ENCODE data around the gene DAND5. TPM values are rescaled to one million over a fixed set of nuclear protein-coding genes. Genes with fewer than 3 reads are reported as not detected.
A peak's percentile ranks its signal among the peaks of the same experiment; 100 is the strongest.

DAND5 gene
- total and polyA plus RNA-seq, 9 of the 15 experiments (the other 6 are each of a cell fraction or from before 2014, with no cell fraction given), result 0.22 to 0.83 (median 0.60) TPM

- TF ChIP-seq SRSF7 (optimal IDR thresholded peaks at IDR 0.05; ENCODE audit: low read depth, low read length) (no peak), MEF2D (tag; conservative IDR thresholded peaks at IDR 0.05; ENCODE audit: low read depth) (no peak), TAF7 (tag; IDR thresholded peaks at IDR 0.05) (no peak), ZNF121 (CRISPR knock-in tag; conservative IDR thresholded peaks at IDR 0.05) (peak; percentile 97), COPS2 (conservative IDR thresholded peaks at IDR 0.05) (no peak), LEF1 (IDR thresholded peaks at IDR 0.05) (no peak), KLF1 (tag; IDR thresholded peaks at IDR 0.05) (no peak; the same call in 1 of the 2 replicates)
- TF ChIP-seq, protein P1, sequence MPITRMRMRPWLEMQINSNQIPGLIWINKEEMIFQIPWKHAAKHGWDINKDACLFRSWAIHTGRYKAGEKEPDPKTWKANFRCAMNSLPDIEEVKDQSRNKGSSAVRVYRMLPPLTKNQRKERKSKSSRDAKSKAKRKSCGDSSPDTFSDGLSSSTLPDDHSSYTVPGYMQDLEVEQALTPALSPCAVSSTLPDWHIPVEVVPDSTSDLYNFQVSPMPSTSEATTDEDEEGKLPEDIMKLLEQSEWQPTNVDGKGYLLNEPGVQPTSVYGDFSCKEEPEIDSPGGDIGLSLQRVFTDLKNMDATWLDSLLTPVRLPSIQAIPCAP (CRISPR knock-in tag; IDR thresholded peaks at IDR 0.05; ENCODE audit: borderline replicate concordance), result no peak
- TF ChIP-seq, protein P2, sequence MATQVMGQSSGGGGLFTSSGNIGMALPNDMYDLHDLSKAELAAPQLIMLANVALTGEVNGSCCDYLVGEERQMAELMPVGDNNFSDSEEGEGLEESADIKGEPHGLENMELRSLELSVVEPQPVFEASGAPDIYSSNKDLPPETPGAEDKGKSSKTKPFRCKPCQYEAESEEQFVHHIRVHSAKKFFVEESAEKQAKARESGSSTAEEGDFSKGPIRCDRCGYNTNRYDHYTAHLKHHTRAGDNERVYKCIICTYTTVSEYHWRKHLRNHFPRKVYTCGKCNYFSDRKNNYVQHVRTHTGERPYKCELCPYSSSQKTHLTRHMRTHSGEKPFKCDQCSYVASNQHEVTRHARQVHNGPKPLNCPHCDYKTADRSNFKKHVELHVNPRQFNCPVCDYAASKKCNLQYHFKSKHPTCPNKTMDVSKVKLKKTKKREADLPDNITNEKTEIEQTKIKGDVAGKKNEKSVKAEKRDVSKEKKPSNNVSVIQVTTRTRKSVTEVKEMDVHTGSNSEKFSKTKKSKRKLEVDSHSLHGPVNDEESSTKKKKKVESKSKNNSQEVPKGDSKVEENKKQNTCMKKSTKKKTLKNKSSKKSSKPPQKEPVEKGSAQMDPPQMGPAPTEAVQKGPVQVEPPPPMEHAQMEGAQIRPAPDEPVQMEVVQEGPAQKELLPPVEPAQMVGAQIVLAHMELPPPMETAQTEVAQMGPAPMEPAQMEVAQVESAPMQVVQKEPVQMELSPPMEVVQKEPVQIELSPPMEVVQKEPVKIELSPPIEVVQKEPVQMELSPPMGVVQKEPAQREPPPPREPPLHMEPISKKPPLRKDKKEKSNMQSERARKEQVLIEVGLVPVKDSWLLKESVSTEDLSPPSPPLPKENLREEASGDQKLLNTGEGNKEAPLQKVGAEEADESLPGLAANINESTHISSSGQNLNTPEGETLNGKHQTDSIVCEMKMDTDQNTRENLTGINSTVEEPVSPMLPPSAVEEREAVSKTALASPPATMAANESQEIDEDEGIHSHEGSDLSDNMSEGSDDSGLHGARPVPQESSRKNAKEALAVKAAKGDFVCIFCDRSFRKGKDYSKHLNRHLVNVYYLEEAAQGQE (IDR thresholded peaks at IDR 0.05; ENCODE audit: borderline replicate concordance), result no peak
- TF ChIP-seq, protein P2 (CRISPR knock-in tag; IDR thresholded peaks at IDR 0.05; ENCODE audit: low read depth), result no peak
- TF ChIP-seq, protein P3, sequence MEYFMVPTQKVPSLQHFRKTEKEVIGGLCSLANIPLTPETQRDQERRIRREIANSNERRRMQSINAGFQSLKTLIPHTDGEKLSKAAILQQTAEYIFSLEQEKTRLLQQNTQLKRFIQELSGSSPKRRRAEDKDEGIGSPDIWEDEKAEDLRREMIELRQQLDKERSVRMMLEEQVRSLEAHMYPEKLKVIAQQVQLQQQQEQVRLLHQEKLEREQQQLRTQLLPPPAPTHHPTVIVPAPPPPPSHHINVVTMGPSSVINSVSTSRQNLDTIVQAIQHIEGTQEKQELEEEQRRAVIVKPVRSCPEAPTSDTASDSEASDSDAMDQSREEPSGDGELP (CRISPR knock-in tag; IDR thresholded peaks at IDR 0.05; ENCODE audit: borderline replicate concordance), result peak; percentile 48; the same call in 1 of the 2 replicates
These were observed 12.7 kb upstream of the DAND5 start, which contains the start of gene GADD45GIP1 (continued) for GRCh38 chr19:12956446-12957388.

Measured in K562 (cell line).